ENCODE results near the gene ZNF28. TPM values are rescaled to one million over a fixed set of nuclear protein-coding genes. Genes with fewer than 3 reads are reported as not detected.
"Not testable (repeated sequence)": the region's sequence is repeated elsewhere in the genome, so short reads cannot be mapped to it uniquely, and the experiment has no call there.

Gene ZNF28
- 12.7 and 29.7 TPM in 2 replicates for total RNA-seq (2014; rRNA removed)
- percentile 60 among the genes with signal in this experiment for Bru-seq, nascent RNA
- percentile 72 among the genes with signal in this experiment for BruChase-seq, experiment 1, labeled RNA remaining after a 6-hour chase
- BruChase-seq, experiment 2, labeled RNA remaining after a 2-hour chase, result percentile 76 among the genes with signal in this experiment
- long read RNA-seq, full-length matches to known transcripts, result 33 of 79 reads
- long read RNA-seq, partial matches to known transcripts, result 4 of 79 reads
- long read RNA-seq, other reads (novel, unspliced or antisense), result 42 of 79 reads

- H3K79me2 ChIP-seq (ENCODE audit: low read length); H4K20me1 ChIP-seq (ENCODE audit: low read length); H3K27ac ChIP-seq (ENCODE audit: low read length); H3K4me1 ChIP-seq (ENCODE audit: insufficient read depth, low read length); POLR2A ChIA-PET (ENCODE audit: unreplicated experiment); intact Hi-C loops (cut with micrococcal nuclease); H3K9me2 ChIP-seq (replicated peaks; ENCODE audit: low read length); H3K27me3 ChIP-seq (ENCODE audit: low read length); CTCF ChIA-PET; H3K9me3 ChIP-seq (ENCODE audit: low read length); H3F3A ChIP-seq (ENCODE audit: low read length, unreplicated experiment): not testable (repeated sequence)
- TSS peak; percentile 79 for BruUV-seq (replicated peaks)
- Histone ChIP-seq H3K9ac (ENCODE audit: low read length) (peak within 1 kb of the TSS; percentile 71), H3K4me2 (ENCODE audit: low read length) (peak within 1 kb of the TSS; percentile 92), H3K36me3 (ENCODE audit: low read depth, low read length) (peaks cover 12% of the 10 kb centered on the region), H3K4me3 (ENCODE audit: low read length) (peak within 1 kb of the TSS; percentile 84), H2AFZ (ENCODE audit: low read length) (peak within 1 kb of the TSS; percentile 77)
- DNase-seq (peak; percentile 36), ATAC-seq (peak; percentile 100)
Measured at GRCh38 chr19:52821204-52821960, at the start of gene ZNF28. TSS of gene ZNF28 (minus strand) at chr19:52821633. CDS start at chr19:52817958, 3,675 bp downstream.

- H3K27me3 ChIP-seq (ENCODE audit: low read length); H3K79me2 ChIP-seq (ENCODE audit: low read length); H3K4me1 ChIP-seq (ENCODE audit: insufficient read depth, low read length); ATAC-seq; H3K9ac ChIP-seq (ENCODE audit: low read length); H3F3A ChIP-seq (ENCODE audit: low read length, unreplicated experiment); BruUV-seq (replicated peaks); H2AFZ ChIP-seq (ENCODE audit: low read length); H3K4me3 ChIP-seq (ENCODE audit: low read length); H3K9me3 ChIP-seq (ENCODE audit: low read length); H3K36me3 ChIP-seq (ENCODE audit: low read depth, low read length); DNase-seq; H3K9me2 ChIP-seq (replicated peaks; ENCODE audit: low read length); H3K4me2 ChIP-seq (ENCODE audit: low read length); POLR2A ChIA-PET (ENCODE audit: unreplicated experiment); H3K27ac ChIP-seq (ENCODE audit: low read length); CTCF ChIA-PET; intact Hi-C loops (cut with micrococcal nuclease); H4K20me1 ChIP-seq (ENCODE audit: low read length): not testable (repeated sequence)
Measured at GRCh38 chr19:52868031-52868430, 46.6 kb upstream of the ZNF28 start.

GRCh38 chr19:52857378-52858191, 36.2 kb upstream of the ZNF28 start, which contains the start of gene ZNF468:
TSS of gene ZNF468 (minus strand) at chr19:52857619. CDS start at chr19:52854272, 3,347 bp downstream.
- H3K9me3 ChIP-seq (ENCODE audit: low read length); H3K9me2 ChIP-seq (replicated peaks; ENCODE audit: low read length); H3F3A ChIP-seq (ENCODE audit: low read length, unreplicated experiment); intact Hi-C loops (cut with micrococcal nuclease); BruUV-seq (replicated peaks); H3K27me3 ChIP-seq (ENCODE audit: low read length); H4K20me1 ChIP-seq (ENCODE audit: low read length); H3K79me2 ChIP-seq (ENCODE audit: low read length); H3K27ac ChIP-seq (ENCODE audit: low read length): not testable (repeated sequence)
- H3K4me3 ChIP-seq (ENCODE audit: low read length), result peak within 1 kb of the TSS; percentile 72
- ATAC-seq (peak; percentile 96), DNase-seq (peak; percentile 60)
- POLR2A ChIA-PET (ENCODE audit: unreplicated experiment), result interaction anchor here (0.6 kb wide), 1 partner anchor 104 kb away, joined by 4 read pairs; no protein-coding TSS in a partner anchor
- CTCF ChIA-PET, result interaction anchor here (0.6 kb wide), 1 partner anchor 254 kb away, joined by 6 read pairs; no protein-coding TSS in a partner anchor
- H3K4me2 ChIP-seq (ENCODE audit: low read length), result peak within 1 kb of the TSS; percentile 90
- peak within 1 kb of the TSS; percentile 71 for H3K9ac ChIP-seq (ENCODE audit: low read length)
- peak within 1 kb of the TSS; percentile 97 for H2AFZ ChIP-seq (ENCODE audit: low read length)
- peaks cover 14% of the 10 kb centered on the region for H3K4me1 ChIP-seq (ENCODE audit: insufficient read depth, low read length)
- peaks cover 17% of the 10 kb centered on the region for H3K36me3 ChIP-seq (ENCODE audit: low read depth, low read length)

- H3K9me2 ChIP-seq (replicated peaks; ENCODE audit: low read length); H3K27me3 ChIP-seq (ENCODE audit: low read length); intact Hi-C loops (cut with micrococcal nuclease); H3F3A ChIP-seq (ENCODE audit: low read length, unreplicated experiment); H3K27ac ChIP-seq (ENCODE audit: low read length); H3K9me3 ChIP-seq (ENCODE audit: low read length); H4K20me1 ChIP-seq (ENCODE audit: low read length); POLR2A ChIA-PET (ENCODE audit: unreplicated experiment); H3K79me2 ChIP-seq (ENCODE audit: low read length): not testable (repeated sequence)
- Histone ChIP-seq H3K4me3 (ENCODE audit: low read length) (peak overlapping the region; percentile 72), H3K9ac (ENCODE audit: low read length) (peak overlapping the region; percentile 71), H3K36me3 (ENCODE audit: low read depth, low read length) (peaks cover 25% of the 10 kb centered on the region), H3K4me1 (ENCODE audit: insufficient read depth, low read length) (peaks cover 14% of the 10 kb centered on the region), H3K4me2 (ENCODE audit: low read length) (peak overlapping the region; percentile 90), H2AFZ (ENCODE audit: low read length) (peak overlapping the region; percentile 97)
- CTCF ChIA-PET, result interaction anchor here (0.6 kb wide), 1 partner anchor 253 kb away, joined by 6 read pairs; no protein-coding TSS in a partner anchor
- DNase-seq, result peak; percentile 14
- ATAC-seq, result peak; percentile 19
- TSS peak; percentile 75 for BruUV-seq (replicated peaks)
Measured at GRCh38 chr19:52856540-52857377, 35.3 kb upstream of the ZNF28 start.

- POLR2A ChIA-PET (ENCODE audit: unreplicated experiment); H3K27ac ChIP-seq (ENCODE audit: low read length); H3K4me1 ChIP-seq (ENCODE audit: insufficient read depth, low read length); H3K27me3 ChIP-seq (ENCODE audit: low read length); intact Hi-C loops (cut with micrococcal nuclease); H3K9ac ChIP-seq (ENCODE audit: low read length); H3K4me2 ChIP-seq (ENCODE audit: low read length); CTCF ChIA-PET; ATAC-seq; H4K20me1 ChIP-seq (ENCODE audit: low read length); H3K79me2 ChIP-seq (ENCODE audit: low read length); H3F3A ChIP-seq (ENCODE audit: low read length, unreplicated experiment); BruUV-seq (replicated peaks); H2AFZ ChIP-seq (ENCODE audit: low read length); DNase-seq; H3K9me2 ChIP-seq (replicated peaks; ENCODE audit: low read length); H3K4me3 ChIP-seq (ENCODE audit: low read length): not testable (repeated sequence)
- Histone ChIP-seq H3K9me3 (ENCODE audit: low read length) (peaks cover 34% of the 10 kb centered on the region), H3K36me3 (ENCODE audit: low read depth, low read length) (peaks cover 92% of the 10 kb centered on the region)
Measured at GRCh38 chr19:52847352-52847751, 25.9 kb upstream of the ZNF28 start.
